ENCODE measurements around the gene SLC35A2. TPM values are rescaled to one million over a fixed set of nuclear protein-coding genes. Genes with fewer than 3 reads are reported as not detected.

SLC35A2 gene
- total RNA-seq, 5 donors from 2014 or later (not counting 1 experiment from before 2014, with no cell fraction given), result 14.2 to 35.1 (median 16.2) TPM

- Histone ChIP-seq H3K36me3 (ENCODE audit: control insufficient read depth in 2 of 2, extremely low read depth in 1 of 2, insufficient read depth in 1 of 2, low read length in 1 of 2) (peaks cover 0 to 32% of the 10 kb centered on the region in 2 donors), H3K27ac (ENCODE audit: low read length) (peak overlapping the region; percentile 92), H3K4me1 (ENCODE audit: control insufficient read depth in 1 of 2, extremely low read depth in 1 of 2, insufficient read depth in 2 of 2, low read length in 2 of 2) (peaks cover 20 to 66% of the 10 kb centered on the region in 2 experiments), H3K4me3 (ENCODE audit: control insufficient read depth in 1 of 2, extremely low read depth in 1 of 2, low read length in 1 of 2) (peak overlapping the region; percentile 26 to 98), H3K9me3 (no peaks in the 10 kb centered on the region), H3K27me3 (replicated peaks in 1 of 2; ENCODE audit: control insufficient read depth in 2 of 2, extremely low read depth in 1 of 2, insufficient read depth in 2 of 2, low read length in 1 of 2) (no peaks in the 10 kb centered on the region)
- no peak for DNase-seq
- WGBS (ENCODE audit: insufficient coverage), result 17% methylated on average over 1 of the region's 4 CpGs
- H3K27me3 Mint-ChIP-seq, result no peaks in the 10 kb centered on the region
- H3K27ac Mint-ChIP-seq, result peak overlapping the region; percentile 74 to 98
- POLR2A ChIA-PET, result interaction anchor here in 1 of 2 donors (0.8 kb wide), 1 partner anchor 16 kb away, joined by 5 read pairs; no protein-coding TSS in a partner anchor
- H3K36me3 Mint-ChIP-seq, result peaks cover 34% of the 10 kb centered on the region
- H3K4me1 Mint-ChIP-seq, result peaks cover 56 to 69% (median 58%) of the 10 kb centered on the region in 3 donors
- no peaks in the 10 kb centered on the region for H3K9me3 Mint-ChIP-seq
- CTCF ChIA-PET, result interaction anchor here (0.7 to 0.8 kb wide), 4 partner anchors 16 to 43 kb away, joined by 3 to 5 read pairs (median 4); no protein-coding TSS in a partner anchor
- H3K4me3 Mint-ChIP-seq, result peak overlapping the region; percentile 86 to 97 (median 96)
- no peak for ATAC-seq (replicated peaks in 1 of 4)
Observed at GRCh38 chrX:48920718-48921104, 9.3 kb upstream of the SLC35A2 start.

GRCh38 chrX:48919947-48920717 is 8.7 kb upstream of the SLC35A2 start:
- peaks cover 57 to 70% (median 58%) of the 10 kb centered on the region in 3 donors for H3K4me1 Mint-ChIP-seq
- Histone ChIP-seq H3K9me3 (no peaks in the 10 kb centered on the region), H3K27me3 (replicated peaks in 1 of 2; ENCODE audit: control insufficient read depth in 2 of 2, extremely low read depth in 1 of 2, insufficient read depth in 2 of 2, low read length in 1 of 2) (no peaks in the 10 kb centered on the region), H3K4me1 (ENCODE audit: control insufficient read depth in 1 of 2, extremely low read depth in 1 of 2, insufficient read depth in 2 of 2, low read length in 2 of 2) (peaks cover 20 to 68% of the 10 kb centered on the region in 2 experiments), H3K36me3 (ENCODE audit: control insufficient read depth in 2 of 2, extremely low read depth in 1 of 2, insufficient read depth in 1 of 2, low read length in 1 of 2) (peaks cover 0 to 32% of the 10 kb centered on the region in 2 donors), H3K27ac (ENCODE audit: low read length) (peak overlapping the region; percentile 92), H3K4me3 (ENCODE audit: control insufficient read depth in 1 of 2, extremely low read depth in 1 of 2, low read length in 1 of 2) (peak overlapping the region; percentile 74 to 98)
- no peaks in the 10 kb centered on the region for H3K9me3 Mint-ChIP-seq
- ChIA-PET POLR2A (interaction anchor here (0.7 to 1.0 kb wide), 4 partner anchors 17 to 270 kb away, joined by 3 to 5 read pairs (median 4); no protein-coding TSS in a partner anchor), CTCF (interaction anchor here in 1 of 2 donors (0.8 kb wide), 2 partner anchors 17 to 19 kb away, joined by 5 read pairs; no protein-coding TSS in a partner anchor)
- peaks cover 28% of the 10 kb centered on the region for H3K36me3 Mint-ChIP-seq
- ATAC-seq (replicated peaks in 1 of 4) (peak; percentile 9 to 26 (median 14)), DNase-seq (peak in 25 of 35 experiments; percentile 15 to 74 (median 45))
- H3K4me3 Mint-ChIP-seq, result peak overlapping the region; percentile 86 to 97 (median 96)
- WGBS (ENCODE audit: insufficient coverage), result 0% methylated on average over 2 of the region's 8 CpGs
- peak overlapping the region; percentile 74 to 98 for H3K27ac Mint-ChIP-seq
- H3K27me3 Mint-ChIP-seq, result no peaks in the 10 kb centered on the region

GRCh38 chrX:48919360-48919841 is 8.0 kb upstream of the SLC35A2 start:
- peak in 26 of 35 experiments; percentile 25 to 70 (median 52) for DNase-seq
- H3K4me3 ChIP-seq (ENCODE audit: control insufficient read depth in 1 of 2, extremely low read depth in 1 of 2, low read length in 1 of 2), result peak overlapping the region; percentile 74 to 98
- peaks cover 20 to 68% of the 10 kb centered on the region in 2 experiments for H3K4me1 ChIP-seq (ENCODE audit: control insufficient read depth in 1 of 2, extremely low read depth in 1 of 2, insufficient read depth in 2 of 2, low read length in 2 of 2)
- Mint-ChIP-seq H3K27ac (peak overlapping the region; percentile 74 to 98), H3K4me1 (peaks cover 62 to 73% (median 63%) of the 10 kb centered on the region in 3 donors), H3K27me3 (no peaks in the 10 kb centered on the region), H3K36me3 (peaks cover 33% of the 10 kb centered on the region), H3K9me3 (no peaks in the 10 kb centered on the region), H3K4me3 (peak overlapping the region; percentile 86 to 97 (median 96))
- ChIA-PET POLR2A (interaction anchor here (0.6 to 1.0 kb wide), 4 partner anchors 17 to 271 kb away, joined by 3 to 13 read pairs (median 4); no protein-coding TSS in a partner anchor), CTCF (interaction anchor here (0.6 to 0.7 kb wide), 4 partner anchors 12 to 169 kb away, joined by 3 to 7 read pairs (median 3); no protein-coding TSS in a partner anchor)
- WGBS (ENCODE audit: insufficient coverage), result 2% methylated on average over 7 of the region's 15 CpGs
- H3K36me3 ChIP-seq (ENCODE audit: control insufficient read depth in 2 of 2, extremely low read depth in 1 of 2, insufficient read depth in 1 of 2, low read length in 1 of 2), result peaks cover 0 to 40% of the 10 kb centered on the region in 2 donors
- no peaks in the 10 kb centered on the region for H3K27me3 ChIP-seq (replicated peaks in 1 of 2; ENCODE audit: control insufficient read depth in 2 of 2, extremely low read depth in 1 of 2, insufficient read depth in 2 of 2, low read length in 1 of 2)
- peak; percentile 17 to 35 (median 29) for ATAC-seq (replicated peaks in 1 of 4)
- no peaks in the 10 kb centered on the region for H3K9me3 ChIP-seq
- H3K27ac ChIP-seq (ENCODE audit: low read length), result peak overlapping the region; percentile 92

GRCh38 chrX:48918643-48919340 is 7.3 kb upstream of the SLC35A2 start, which contains the start of gene PIM2:
Gene PIM2, minus strand, starts transcription at chrX:48919024. Its CDS starts 190 bp downstream, at chrX:48918834.
- WGBS (ENCODE audit: insufficient coverage), result 0% methylated on average over 14 of the region's 55 CpGs
- peaks cover 62 to 73% (median 63%) of the 10 kb centered on the region in 3 donors for H3K4me1 Mint-ChIP-seq
- Histone ChIP-seq H3K27me3 (replicated peaks in 1 of 2; ENCODE audit: control insufficient read depth in 2 of 2, extremely low read depth in 1 of 2, insufficient read depth in 2 of 2, low read length in 1 of 2) (no peaks in the 10 kb centered on the region), H3K4me1 (ENCODE audit: control insufficient read depth in 1 of 2, extremely low read depth in 1 of 2, insufficient read depth in 2 of 2, low read length in 2 of 2) (peaks cover 20 to 68% of the 10 kb centered on the region in 2 experiments), H3K9me3 (no peaks in the 10 kb centered on the region), H3K4me3 (ENCODE audit: control insufficient read depth in 1 of 2, extremely low read depth in 1 of 2, low read length in 1 of 2) (peak within 1 kb of the TSS; percentile 75 to 98), H3K36me3 (ENCODE audit: control insufficient read depth in 2 of 2, extremely low read depth in 1 of 2, insufficient read depth in 1 of 2, low read length in 1 of 2) (peaks cover 0 to 44% of the 10 kb centered on the region in 2 donors), H3K27ac (ENCODE audit: low read length) (peak within 1 kb of the TSS; percentile 92)
- peak; percentile 74 to 77 (median 76) for ATAC-seq (replicated peaks in 1 of 4)
- H3K36me3 Mint-ChIP-seq, result peaks cover 33% of the 10 kb centered on the region
- peak within 1 kb of the TSS; percentile 74 to 98 for H3K27ac Mint-ChIP-seq
- CTCF ChIA-PET, result interaction anchor here (0.6 to 0.7 kb wide), 4 partner anchors 11 to 169 kb away, joined by 3 to 7 read pairs (median 3); no protein-coding TSS in a partner anchor
- H3K9me3 Mint-ChIP-seq, result no peaks in the 10 kb centered on the region
- peak within 1 kb of the TSS; percentile 86 to 97 (median 96) for H3K4me3 Mint-ChIP-seq
- peak; percentile 73 to 96 (median 92) for DNase-seq
- no peaks in the 10 kb centered on the region for H3K27me3 Mint-ChIP-seq
- POLR2A ChIA-PET, result interaction anchor here (0.6 to 1.0 kb wide), 3 partner anchors 17 to 272 kb away, joined by 3 to 13 read pairs (median 4); no protein-coding TSS in a partner anchor

- H3K27ac Mint-ChIP-seq, result peak overlapping the region; percentile 74 to 98
- no peak for ATAC-seq (replicated peaks in 1 of 4)
- no peaks in the 10 kb centered on the region for H3K27me3 Mint-ChIP-seq
- H3K9me3 ChIP-seq, result no peaks in the 10 kb centered on the region
- ChIA-PET CTCF (no interaction called here), POLR2A (no interaction called here)
- WGBS (ENCODE audit: insufficient coverage), result 0% methylated on average over 4 of the region's 23 CpGs
- H3K36me3 Mint-ChIP-seq, result peaks cover 33% of the 10 kb centered on the region
- H3K4me3 ChIP-seq (ENCODE audit: control insufficient read depth in 1 of 2, extremely low read depth in 1 of 2, low read length in 1 of 2), result peak overlapping the region; percentile 75 to 98
- peaks cover 0 to 44% of the 10 kb centered on the region in 2 donors for H3K36me3 ChIP-seq (ENCODE audit: control insufficient read depth in 2 of 2, extremely low read depth in 1 of 2, insufficient read depth in 1 of 2, low read length in 1 of 2)
- peaks cover 20 to 67% of the 10 kb centered on the region in 2 experiments for H3K4me1 ChIP-seq (ENCODE audit: control insufficient read depth in 1 of 2, extremely low read depth in 1 of 2, insufficient read depth in 2 of 2, low read length in 2 of 2)
- DNase-seq, result no peak
- H3K27ac ChIP-seq (ENCODE audit: low read length), result peak overlapping the region; percentile 80
- H3K4me1 Mint-ChIP-seq, result peaks cover 64 to 76% (median 66%) of the 10 kb centered on the region in 3 donors
- H3K9me3 Mint-ChIP-seq, result no peaks in the 10 kb centered on the region
- no peaks in the 10 kb centered on the region for H3K27me3 ChIP-seq (replicated peaks in 1 of 2; ENCODE audit: control insufficient read depth in 2 of 2, extremely low read depth in 1 of 2, insufficient read depth in 2 of 2, low read length in 1 of 2)
- H3K4me3 Mint-ChIP-seq, result peak overlapping the region; percentile 86 to 97 (median 96)
Observed at GRCh38 chrX:48918301-48918642, 6.8 kb upstream of the SLC35A2 start.

All from T-cell (primary cell).